Stimulated activated CD4-positive, alpha-beta T cell treated with anti-CD3 and anti-CD28 coated beads, Interleukin-2, amount 100 ng/mL, for 48 hours (primary cell): ENCODE measurements around the gene MYH2.
"Not testable (repeated sequence)": the region's sequence is repeated elsewhere in the genome, so short reads cannot be mapped to it uniquely, and the experiment has no call there.

ENCODE experiments used
- DNase-seq, 2 donors: peaks; one replicate each; pipeline ENCODE4 v3.0.0-alpha.2; 2020

The MYH2 gene

DNA sequence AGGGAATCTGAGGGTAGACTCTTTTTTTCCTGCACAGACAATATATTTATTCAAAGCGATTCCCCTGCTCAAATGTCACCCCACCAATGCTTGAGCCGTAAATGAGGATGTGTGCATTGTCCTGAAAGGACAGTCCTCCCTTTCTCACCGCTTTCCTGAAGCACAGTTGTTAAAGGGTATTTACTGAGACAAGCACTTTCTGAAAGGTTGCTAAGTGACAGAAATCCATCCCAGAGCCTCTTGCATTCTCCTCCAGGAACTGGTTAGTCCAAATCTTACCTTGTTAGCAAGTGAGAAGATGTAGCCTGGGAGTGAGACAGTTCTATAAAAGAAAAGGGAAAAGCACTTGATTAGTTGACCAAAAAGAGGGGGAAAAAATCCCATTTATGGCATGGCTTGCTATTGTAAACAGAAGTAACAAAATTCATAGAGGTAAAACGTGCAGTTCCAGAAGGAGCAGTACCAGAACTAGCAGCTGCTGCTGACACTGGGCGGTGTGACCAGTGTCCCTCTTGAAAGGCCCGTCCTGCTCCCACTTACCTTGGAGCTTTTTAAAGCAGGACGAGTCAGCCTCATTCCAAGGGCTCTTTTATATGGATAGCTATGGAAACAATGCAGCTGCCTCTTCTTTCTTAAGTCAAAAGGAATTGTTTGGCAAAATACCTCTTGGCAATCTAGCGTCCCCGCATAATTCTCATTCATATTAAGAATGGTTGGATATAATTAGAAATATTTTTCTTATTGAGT lies at the start of gene MYH2:
Gene MYH2 (minus strand): TSS at position 563 of the 747 bp plus-strand sequence. CDS start 1,738 bp downstream, outside the sequence.
- DNase-seq: no peak

DNA sequence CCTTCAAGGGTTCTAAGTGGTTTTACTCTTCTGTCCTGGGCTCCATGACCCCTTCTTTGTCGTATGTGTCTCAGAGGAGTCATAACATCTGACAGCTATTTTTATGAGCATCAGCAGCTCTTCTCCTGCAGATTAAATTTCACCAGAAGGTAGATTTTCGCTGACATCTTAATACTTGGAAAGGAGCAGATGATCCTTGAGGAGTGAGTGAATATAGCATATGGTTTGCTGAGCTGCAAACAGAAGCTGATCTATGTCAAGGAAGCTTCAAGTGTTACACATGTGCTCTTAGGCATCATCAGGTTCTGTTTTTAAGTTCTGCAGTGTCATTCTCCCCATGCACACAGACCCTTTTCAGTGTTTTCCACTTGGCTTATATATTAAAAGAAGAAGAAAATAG lies 49.2 kb upstream of the MYH2 start:
- no peak for DNase-seq

DNA sequence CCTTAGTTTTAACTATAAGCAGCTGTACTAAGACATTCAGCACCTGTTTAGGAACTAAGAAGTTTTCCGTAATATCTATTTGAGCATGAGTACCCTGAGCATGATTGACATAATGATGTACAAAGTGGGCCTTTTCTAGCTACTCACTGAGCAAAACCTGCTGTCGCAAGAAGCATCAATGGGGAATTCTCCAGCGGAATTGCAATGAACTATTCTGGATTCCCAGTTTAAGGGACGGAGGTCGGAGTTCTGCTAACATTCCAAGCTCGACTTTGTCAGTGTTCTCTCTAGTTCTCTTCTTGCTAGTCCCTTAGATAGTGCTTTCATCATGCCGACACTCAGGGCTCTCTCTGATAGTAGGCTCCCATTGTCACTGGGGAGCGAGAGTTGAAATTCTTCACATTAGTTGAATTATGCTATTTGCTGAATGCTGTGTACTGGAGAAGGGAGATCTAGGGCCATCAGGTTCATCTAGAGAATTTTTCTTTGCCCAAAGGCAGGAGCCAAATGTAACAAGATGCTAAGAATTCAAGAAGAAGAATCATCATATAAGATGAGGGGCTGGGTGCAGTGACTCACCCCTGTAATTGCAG lies 40.2 kb upstream of the MYH2 start:
- no peak for DNase-seq

DNA sequence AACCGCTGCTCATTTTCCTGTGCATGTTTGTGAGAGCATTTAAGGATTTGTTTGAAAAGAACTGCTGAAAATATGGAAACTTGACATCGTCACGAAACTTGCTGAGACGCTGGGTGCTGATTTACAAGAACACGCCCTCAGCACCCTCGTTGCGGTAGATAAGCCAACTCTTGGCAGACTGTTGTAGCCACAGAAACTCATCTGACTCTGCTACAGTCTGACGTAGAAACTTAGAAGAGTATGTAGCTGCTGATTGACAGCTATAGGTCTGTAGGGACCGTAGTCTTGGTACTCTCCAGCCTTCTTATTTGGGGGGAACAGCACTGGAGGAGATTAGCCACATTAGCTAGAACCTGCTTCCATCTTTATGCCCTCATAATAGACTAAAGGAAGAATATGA lies 36.1 kb upstream of the MYH2 start:
- DNase-seq: no peak

DNA sequence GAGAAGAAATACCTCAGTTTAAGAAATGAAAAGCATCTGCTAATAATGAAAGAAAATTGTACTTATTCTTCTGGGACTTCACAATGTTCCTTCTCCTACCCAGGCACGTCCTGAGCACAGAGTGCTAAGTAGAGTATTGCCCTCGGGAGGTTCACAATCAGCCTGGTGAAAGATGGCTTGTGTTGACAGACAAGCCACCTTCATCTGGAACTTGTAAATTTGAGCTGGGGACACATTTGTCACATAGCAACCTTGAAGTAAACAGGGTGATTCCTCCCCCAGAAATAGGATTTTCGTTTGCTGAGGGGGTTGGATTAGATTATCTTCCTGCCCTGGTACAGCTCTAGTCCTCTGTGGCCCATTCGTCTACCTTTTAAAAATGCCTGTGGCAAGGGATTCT lies 34.4 kb upstream of the MYH2 start:
- no peak for DNase-seq

DNA sequence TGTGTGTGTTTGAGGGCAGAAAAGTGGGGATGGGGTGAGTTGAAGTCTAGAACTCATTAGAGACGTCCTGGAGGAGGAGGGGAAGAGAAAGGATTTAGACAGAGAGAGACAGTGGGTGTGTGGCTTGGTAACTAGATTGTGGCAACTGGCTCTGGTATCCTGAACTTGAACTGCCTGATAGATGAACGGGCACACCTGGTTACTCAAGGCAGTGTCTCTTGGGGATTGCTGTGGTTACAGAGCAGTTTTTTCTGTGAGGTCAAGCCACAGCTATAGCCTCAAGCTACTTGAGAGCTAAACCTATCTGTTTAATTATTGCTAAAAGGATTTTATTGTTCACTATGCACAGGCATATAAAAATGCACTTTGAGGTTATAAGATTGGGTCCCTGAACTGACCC lies 29.8 kb upstream of the MYH2 start:
- no peak for DNase-seq

DNA sequence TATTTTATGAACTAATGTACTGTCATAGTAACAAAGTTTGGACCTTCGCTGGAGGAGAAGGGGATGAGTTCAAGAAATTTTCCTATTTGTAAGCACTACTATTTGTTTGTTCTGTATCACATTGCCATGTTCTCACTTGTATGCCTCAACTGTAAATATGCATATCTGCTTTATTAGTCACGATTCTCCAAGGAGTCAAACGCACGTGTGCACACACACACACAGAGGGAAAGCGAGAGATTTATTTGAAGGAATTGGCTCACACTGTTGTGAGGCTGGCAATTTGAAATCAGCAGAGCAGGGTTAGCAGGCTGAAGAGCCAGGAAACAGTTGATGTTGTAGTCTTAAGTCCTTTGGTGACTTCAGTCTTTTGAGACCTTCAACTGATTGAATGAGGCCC lies 24.9 kb upstream of the MYH2 start:
- DNase-seq: no peak

DNA sequence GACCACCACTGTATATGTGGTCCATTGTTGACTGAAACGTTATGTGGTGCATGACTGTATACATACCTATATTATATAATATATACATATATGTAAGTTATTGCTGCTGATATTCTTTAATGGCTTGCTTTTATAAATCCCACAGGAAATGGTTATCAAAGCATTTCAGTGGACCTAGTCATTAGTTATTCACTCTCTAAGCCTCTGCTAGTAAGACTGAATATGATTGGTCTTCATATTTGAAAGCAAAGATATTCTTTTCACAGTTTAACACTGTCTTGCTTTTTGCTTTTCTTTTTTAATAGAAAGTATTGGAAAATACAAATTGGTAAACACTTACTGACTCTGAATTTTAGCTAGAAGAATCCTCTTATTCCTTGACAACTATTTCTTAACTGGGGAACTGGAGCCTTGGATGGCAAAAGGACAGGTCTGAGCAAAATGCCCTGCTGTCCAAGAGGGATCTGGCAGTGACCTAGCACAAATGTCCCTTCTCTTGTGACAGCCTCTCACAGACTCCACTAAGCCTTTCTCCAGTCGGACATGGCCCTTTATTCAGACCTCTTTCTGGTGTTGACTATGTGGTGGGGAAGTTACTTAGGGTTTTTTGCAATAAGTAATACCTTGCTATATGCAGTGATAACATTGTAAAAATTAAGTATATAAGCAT lies 14.7 kb upstream of the MYH2 start:
- DNase-seq: no peak

DNA sequence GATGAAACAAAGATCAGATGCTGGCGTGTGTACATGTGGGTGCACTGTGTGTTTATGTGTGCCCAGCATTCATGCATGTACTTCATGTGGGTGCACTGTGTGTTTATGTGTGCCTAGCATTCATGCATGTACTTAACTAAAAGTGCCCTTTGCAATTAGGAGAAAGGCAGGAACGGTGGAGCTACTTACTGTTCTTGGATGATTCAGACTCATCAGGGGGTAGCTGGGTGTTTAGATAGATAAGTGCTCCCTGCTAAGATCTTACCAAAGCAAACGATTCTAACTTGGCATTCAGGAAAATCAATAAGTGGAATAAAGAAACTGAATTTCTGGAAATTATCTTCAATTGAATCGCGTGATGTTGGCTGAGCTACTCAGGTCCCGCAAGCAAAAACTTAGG lies 8.6 kb upstream of the MYH2 start:
- no peak for DNase-seq

DNA sequence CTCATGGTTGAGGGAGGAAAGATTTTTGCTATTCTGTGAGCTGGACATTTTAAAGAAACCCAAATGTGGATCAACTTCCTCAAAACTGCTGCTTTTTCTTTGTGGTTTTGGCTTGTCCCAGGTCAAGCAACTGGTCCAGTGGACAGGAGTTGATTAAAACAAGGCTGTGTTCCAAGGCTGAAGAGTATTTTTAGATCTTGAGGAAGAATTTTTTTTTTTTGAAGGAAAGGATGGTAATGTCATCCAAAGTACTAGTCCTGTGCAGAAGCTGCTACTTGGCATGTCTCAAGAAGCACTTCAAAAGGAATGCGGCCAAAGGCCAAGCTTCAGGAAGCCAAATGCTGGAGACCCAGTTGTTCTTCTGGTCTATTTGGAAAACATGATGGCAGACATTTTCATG lies 8.0 kb upstream of the MYH2 start:
- no peak for DNase-seq

DNA sequence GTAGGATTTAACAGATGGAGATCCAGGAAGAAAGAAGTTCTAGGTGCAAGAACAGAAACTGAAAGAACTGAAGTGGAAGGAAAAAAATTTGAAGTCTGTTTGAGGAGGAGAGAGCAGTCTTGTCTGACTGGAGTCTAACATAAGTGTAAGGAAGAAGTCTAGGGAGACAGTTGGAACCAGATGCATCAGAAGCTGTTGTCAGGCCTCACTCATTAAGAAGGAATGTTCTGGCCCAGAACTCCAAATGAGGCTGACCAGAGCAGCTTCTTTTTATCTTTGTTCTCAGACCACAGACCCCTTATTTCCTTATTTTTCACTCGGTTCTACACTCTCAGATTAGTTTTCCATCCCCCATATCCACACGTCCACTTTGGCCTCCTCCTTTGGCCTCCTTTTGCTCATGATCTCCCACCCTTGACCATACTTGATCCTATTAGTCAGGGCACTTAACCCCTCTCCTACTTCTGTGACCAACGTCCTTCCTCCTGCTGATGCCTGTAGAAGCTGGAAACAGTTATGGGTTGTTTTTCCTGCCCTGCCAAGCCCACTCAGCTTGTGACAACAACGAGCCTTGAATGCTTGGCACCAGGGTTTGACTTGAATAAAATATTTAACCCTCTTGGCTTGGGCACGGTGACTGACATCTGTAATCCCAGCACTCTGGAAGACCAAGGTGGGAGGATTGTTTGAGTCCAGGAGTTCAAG lies 7.0 kb upstream of the MYH2 start:
- DNase-seq: no peak

DNA sequence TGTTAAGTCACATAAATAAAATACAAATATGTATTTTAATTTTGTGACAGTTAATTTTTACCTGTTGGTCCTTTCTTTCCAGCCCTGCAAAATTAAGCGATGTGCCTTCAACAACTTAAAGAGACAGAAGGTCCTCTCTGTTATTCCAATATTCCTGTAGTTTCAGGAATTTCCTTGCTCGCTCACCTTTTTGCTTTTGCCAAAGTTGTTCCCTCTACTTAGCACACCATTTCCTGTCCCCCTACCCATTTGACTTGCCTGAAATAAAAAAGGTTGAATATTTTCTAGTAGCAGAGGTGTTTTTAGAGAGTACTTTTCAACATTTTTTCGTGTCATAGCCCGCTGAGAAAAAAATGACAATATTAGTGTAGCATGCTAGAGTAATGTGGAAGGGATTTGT lies 556 bp upstream of the MYH2 start:
- no peak for DNase-seq

DNA sequence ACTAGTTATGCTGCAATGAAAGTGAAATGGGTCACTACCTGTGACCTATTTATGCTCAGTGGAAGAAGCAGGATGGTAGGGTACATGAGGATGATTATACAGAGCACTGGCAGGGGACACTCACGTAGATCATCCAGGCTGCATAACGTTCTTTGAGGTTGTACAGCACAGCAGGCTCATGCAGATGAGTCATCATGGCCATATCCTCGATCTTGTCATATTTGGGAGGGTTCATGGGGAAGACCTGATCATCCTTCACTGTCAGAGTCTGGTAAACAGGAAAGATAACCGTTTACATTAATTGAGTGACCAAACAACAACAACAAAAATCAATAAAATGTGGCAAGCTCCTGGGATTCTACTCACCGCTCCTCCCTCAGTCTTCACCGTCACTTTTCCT lies 2.1 kb downstream of the MYH2 start:
- DNase-seq: no peak

DNA sequence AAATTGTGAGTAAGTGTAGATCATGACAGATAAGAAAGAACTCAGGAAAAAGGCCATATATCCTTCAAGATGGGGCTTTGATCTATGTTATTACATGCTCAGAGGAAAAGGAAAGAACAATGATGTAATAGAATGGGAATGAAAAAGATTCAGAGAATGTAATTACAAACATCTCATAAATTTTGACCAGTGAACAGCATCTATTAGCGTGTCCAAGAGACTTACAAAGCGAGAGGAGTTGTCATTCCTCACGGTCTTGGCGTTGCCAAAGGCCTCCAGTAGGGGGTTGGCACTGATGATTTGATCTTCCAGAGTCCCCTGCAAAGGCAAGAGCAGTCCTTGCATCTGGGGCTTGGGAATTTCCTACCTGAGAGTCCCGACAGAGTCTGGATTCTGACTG lies 6.0 kb downstream of the MYH2 start:
- DNase-seq: not testable (repeated sequence)

DNA sequence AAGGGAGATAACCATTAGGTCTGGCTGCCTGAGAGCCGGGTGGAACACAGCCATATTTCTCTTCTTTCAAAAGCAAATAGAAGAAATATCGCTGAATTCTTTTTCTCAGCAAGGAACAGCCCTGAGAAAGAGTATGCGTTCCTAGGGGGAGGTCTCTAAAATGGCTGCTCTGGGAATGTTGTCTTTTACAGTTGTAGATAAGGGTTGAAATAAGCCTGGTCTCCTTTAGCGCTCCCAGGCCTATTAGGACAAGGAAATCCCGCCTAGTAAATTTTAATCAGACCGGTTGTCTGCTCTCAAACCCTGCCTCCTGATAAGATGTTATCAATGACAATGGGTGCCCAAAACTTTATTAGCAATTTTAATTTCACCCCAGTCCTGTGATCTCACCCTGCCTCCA lies 8.3 kb downstream of the MYH2 start:
- DNase-seq: not testable (repeated sequence)

DNA sequence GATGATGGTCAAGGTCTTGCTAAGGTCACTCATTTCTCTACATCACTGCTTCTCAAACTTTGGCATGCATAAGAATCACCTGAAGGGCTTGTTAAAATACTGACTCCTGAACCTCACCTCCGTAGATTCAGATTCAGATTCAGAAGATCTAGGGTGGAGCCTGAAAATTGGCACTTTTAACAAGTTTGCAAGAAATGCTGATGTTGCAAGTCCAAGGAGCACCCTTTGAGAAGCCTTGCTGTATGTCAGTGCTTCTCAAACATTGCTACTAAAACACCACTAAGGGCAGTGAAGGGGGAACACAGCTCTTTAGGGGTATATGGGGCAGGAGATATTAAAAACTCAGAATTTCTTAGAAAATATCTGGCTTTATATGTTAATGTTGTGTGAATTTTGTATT lies 17.4 kb downstream of the MYH2 start:
- DNase-seq: no peak

DNA sequence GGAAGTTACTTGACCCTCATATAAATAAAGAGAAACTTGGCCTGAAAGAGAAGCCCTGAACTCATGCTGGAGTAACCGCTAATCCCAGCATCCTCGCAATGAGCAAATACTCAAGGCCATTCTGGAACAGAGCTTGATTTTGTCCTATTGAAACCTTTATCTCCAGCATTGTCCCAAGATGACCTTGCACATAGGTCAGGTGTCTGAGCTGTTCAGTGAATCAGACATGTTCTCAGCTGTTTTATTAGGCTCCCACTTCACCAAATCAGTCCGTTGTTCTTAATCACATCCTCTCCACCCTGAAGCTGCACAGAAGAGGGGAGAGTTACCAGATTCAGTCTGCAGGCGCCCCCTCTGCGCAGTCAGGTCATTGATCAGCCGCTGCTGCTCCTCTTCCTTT lies 22.0 kb downstream of the MYH2 start:
- DNase-seq: no peak

DNA sequence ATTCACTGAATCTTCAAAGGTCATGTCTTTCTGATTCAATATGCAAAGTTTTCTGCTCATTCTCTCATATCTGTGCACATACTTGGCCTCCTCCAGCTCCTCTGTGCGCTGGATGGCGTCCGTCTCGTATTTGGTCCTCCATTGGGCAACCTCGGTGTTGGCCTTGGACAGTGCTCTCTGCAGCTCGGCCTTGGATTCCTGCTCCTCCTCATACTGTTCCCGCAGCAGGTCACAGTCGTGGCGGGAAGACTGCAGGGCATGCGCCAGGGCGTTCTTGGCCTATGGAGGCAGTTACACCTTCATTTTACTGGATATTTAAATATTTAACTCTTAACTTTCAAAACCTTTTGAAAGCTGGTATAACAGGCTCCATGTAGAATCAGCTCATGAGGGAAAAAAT lies 22.9 kb downstream of the MYH2 start:
- no peak for DNase-seq

DNA sequence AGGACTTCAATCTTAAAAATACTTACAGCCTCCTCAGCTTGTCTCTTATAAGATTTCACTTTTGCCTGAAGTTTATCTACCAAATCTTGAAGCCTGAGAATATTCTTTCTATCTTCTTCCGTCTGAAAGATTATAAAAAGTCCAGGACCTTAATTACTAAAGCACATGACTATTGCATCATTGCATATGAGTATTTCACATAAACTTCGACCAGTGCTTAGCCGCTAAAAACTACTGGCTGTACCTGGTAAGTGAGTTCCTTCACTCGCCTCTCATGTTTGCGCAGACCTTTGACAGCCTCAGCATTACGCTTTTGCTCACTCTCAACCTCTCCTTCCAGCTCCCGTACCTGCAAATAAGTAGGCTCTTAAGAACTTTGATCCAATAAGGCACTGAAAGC lies 26.4 kb downstream of the MYH2 start:
- no peak for DNase-seq

DNA sequence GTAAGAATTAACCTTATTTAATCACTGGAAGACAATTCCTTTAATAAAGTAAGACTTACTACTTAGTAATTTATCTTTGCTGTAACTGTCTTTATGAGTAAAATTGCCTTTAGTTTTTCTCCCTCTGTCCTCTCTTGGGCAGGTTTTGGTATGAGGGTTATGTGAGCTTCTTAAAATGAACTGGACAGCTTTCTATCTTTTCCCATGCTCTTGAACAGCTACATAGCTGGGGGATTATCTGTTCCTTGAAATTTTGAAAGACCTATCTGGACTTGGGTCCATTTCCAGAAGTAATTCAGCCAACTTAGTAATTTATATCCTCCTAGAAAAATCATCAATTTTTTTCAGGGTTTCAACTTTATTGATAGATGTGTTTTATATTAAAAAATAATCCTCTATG lies 27.5 kb downstream of the MYH2 start:
- no peak for DNase-seq

DNA sequence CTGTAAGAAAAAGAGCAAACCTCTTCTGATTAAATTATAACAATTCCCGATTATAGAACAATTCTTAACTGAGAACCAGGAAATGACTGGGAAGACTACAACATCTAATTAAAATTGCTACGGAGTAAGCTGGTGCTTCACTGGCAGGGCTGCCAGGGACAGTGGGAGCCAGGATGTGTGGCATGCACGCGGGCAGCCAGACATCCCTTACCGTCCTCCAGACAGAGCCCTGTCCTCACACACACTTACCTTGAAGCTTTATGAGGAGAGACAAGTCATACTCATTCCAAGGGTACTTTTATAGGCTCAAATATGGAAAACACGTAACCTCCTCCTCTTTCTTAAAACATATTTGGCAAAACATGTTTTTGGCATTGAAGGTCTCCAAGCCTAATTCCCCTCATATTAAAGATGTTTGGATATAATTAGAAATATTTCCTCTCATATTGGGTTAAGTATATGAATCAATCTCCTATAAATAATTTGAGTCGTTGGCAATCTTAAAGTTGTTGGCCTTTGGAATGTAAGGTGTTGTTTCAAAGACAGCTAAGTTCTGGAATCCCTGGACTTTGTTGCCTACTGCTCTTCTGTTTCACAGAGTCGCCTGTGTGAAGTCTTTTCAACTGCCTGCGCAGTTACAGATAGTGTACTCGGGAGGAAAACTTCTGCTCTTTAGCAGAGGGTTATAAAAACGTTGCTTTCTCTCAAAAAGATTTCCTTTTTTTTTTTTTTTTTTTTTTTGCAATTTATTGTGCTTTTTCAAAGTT lies 31.0 kb downstream of the MYH2 start, which contains the start of gene MYH1:
Gene MYH1 (minus strand): TSS at position 272 of the 767 bp plus-strand sequence. CDS start 1,900 bp downstream, outside the sequence.
- DNase-seq: no peak

DNA sequence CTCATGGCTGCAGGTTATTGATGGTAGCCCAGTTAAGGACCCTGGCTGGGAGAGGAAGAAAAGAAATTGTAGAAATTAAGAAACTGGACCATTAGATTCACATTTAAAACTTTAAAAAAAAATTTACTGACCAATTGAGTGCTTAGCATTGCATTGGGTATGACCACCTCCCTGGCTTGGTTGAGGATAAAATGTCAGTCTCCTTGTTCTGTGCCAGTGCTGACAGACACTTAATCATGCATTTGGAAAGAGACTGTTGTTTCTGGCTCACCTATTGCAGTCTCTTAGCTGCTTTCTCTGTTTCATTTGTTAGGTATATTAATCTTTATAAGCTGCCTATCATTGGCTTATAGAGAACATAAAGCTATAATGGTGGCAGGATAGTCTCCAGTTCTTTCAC lies 32.8 kb downstream of the MYH2 start:
- no peak for DNase-seq

DNA sequence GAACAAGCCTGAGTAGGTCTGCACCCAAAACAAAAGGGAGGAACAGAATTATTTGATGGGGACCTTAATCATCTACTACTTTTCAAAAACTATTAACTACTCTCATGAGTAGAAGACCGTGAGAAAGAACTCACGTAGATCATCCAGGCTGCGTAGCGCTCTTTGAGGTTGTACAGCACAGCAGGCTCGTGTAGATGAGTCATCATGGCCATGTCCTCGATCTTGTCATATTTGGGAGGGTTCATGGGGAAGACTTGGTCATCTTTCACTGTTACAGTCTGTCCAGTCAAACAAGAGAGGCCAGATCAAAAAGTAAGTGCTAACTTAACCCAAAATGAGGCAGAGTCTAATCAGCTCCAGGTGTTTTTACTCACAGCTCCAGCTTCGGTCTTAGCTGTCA lies 33.4 kb downstream of the MYH2 start:
- DNase-seq: no peak
